ENCODE results near the gene GPR107. TPM values are rescaled to one million over a fixed set of nuclear protein-coding genes. Genes with fewer than 3 reads are reported as not detected.

The GPR107 gene
- total RNA-seq, 6 experiments from 2014 or later = 12.6 to 18.2 (median 14.5) TPM

DNA sequence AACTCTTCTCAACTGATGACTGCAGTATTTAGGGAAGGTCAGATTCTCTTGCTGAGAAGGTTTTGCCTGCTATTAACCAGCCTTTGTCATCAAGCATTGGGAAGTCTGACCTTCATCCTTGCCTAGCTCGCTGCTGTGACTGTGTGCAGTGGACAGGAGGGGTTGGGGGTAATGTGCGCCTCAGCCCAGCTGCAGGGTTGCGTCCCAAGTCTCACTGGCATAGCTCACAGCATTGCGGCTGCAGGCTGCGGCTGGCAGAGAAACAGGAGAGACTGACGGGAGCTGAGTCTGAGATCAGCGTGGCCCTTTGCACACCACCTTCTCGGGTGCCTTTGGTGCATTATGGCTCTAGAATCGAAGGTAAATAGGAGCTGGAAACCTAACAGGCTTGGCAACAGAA lies 62.6 kb downstream of the GPR107 start:
- Histone ChIP-seq H3K27ac (no peak overlapping the region), H3K9me3 (no peaks in the 10 kb centered on the region), H3K4me3 (no peak overlapping the region), H3K4me1 (no peaks in the 10 kb centered on the region), H3K36me3 (peaks cover 0 to 4% (median 2%) of the 10 kb centered on the region in 4 donors), H3K27me3 (no peaks in the 10 kb centered on the region)
- no peak for TF ChIP-seq POLR2A (IDR thresholded peaks at IDR 0.05)
- TF ChIP-seq, protein P1, sequence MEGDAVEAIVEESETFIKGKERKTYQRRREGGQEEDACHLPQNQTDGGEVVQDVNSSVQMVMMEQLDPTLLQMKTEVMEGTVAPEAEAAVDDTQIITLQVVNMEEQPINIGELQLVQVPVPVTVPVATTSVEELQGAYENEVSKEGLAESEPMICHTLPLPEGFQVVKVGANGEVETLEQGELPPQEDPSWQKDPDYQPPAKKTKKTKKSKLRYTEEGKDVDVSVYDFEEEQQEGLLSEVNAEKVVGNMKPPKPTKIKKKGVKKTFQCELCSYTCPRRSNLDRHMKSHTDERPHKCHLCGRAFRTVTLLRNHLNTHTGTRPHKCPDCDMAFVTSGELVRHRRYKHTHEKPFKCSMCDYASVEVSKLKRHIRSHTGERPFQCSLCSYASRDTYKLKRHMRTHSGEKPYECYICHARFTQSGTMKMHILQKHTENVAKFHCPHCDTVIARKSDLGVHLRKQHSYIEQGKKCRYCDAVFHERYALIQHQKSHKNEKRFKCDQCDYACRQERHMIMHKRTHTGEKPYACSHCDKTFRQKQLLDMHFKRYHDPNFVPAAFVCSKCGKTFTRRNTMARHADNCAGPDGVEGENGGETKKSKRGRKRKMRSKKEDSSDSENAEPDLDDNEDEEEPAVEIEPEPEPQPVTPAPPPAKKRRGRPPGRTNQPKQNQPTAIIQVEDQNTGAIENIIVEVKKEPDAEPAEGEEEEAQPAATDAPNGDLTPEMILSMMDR (IDR thresholded peaks at IDR 0.05) = no peak
- WGBS (ENCODE audit: insufficient coverage, low coverage, low lambda C conversion rate, missing lambda C conversion rate) = 100% methylated on average over 5 of the region's 9 CpGs
- ATAC-seq = no peak
- DNase-seq = no peak
- intact Hi-C loops (cut with DNase I) = loop anchor here (10.0 kb wide), 1 partner anchor 228 kb away; no protein-coding TSS in a partner anchor

DNA sequence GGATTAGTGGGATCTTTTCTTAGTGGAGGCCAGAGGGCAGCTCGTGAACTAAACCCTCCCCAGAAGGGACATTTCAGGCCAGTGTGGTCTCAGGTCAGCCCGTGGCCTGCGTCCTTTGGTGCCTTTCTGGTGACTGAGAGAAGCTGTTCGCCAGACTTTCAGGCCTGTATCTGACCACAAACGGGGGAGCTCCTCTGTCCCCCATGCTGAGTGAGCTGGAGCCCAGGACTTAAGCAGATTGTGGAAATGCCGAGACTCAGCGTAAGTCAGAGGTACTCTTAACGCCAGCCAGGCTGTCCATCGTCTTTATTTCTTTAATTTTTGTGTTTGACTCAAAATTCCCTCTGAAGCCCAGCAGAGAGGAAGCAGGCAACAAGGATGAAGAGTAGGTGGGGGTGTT lies 63.7 kb downstream of the GPR107 start:
- ATAC-seq = no peak
- Histone ChIP-seq H3K27ac (no peak overlapping the region), H3K27me3 (no peaks in the 10 kb centered on the region), H3K36me3 (peaks cover 0 to 4% (median 2%) of the 10 kb centered on the region in 4 donors), H3K4me1 (no peaks in the 10 kb centered on the region), H3K4me3 (no peak overlapping the region), H3K9me3 (no peaks in the 10 kb centered on the region)
- 94% methylated on average over 5 of the region's 9 CpGs for WGBS (ENCODE audit: insufficient coverage, low coverage, low lambda C conversion rate, missing lambda C conversion rate)
- no peak for DNase-seq
- TF ChIP-seq, protein P1 (IDR thresholded peaks at IDR 0.05) = no peak
- TF ChIP-seq POLR2A (IDR thresholded peaks at IDR 0.05) = no peak
- intact Hi-C loops (cut with DNase I) = loop anchor here (10.0 kb wide), 1 partner anchor 227 kb away; no protein-coding TSS in a partner anchor

DNA sequence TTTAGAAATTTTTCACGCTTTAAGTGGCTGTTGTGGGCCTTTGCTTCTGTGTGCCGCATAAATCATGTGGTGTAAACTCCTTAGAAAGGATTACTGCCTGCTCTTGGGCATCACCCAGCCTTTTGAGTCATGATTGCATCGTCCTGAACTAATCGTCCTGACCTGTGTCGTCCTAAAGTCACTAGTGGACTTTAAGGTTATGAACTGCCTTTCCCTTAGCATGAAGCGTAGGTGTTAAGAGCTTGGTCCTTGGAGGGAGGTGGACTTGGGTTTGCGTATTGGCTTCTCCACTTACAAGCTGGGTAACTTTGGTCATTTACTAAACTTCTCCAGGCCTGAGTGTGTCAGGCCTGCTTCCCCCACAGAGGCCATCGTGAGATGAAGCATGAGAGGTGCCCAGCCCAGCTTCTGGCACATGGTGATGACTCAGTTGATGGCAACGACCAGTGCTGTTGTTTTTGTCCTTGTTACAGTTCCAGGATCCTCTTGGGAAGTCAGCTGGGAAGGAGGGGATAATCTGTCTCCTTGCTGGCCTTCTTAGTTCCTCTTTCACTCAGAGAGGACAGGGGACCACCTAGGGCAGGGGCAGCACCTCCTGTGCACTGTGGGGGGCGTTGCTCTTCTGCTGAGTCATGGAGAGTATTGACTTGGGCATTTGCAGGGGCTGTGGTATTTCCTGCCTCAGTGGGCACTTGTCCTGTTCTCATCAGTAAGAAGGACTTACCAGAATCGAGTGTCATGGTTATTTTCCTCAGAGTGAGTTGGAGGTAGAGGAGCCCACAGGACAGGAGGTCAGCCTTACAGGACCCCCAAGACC lies 64.3 kb downstream of the GPR107 start:
- 55% methylated on average over 5 of the region's 11 CpGs for WGBS (ENCODE audit: insufficient coverage, low coverage, low lambda C conversion rate, missing lambda C conversion rate)
- peaks cover 0 to 4% (median 0%) of the 10 kb centered on the region in 4 donors for H3K36me3 ChIP-seq
- no peaks in the 10 kb centered on the region for H3K9me3 ChIP-seq
- TF ChIP-seq, protein P1 (IDR thresholded peaks at IDR 0.05) = no peak
- H3K4me1 ChIP-seq = no peaks in the 10 kb centered on the region
- DNase-seq = no peak
- intact Hi-C loops (cut with DNase I) = loop anchor here (10.0 kb wide), 1 partner anchor 227 kb away; no protein-coding TSS in a partner anchor
- H3K27me3 ChIP-seq = no peaks in the 10 kb centered on the region
- H3K4me3 ChIP-seq = no peak overlapping the region
- H3K27ac ChIP-seq = no peak overlapping the region
- peak in 1 of 4 donors; percentile 23 for ATAC-seq

DNA sequence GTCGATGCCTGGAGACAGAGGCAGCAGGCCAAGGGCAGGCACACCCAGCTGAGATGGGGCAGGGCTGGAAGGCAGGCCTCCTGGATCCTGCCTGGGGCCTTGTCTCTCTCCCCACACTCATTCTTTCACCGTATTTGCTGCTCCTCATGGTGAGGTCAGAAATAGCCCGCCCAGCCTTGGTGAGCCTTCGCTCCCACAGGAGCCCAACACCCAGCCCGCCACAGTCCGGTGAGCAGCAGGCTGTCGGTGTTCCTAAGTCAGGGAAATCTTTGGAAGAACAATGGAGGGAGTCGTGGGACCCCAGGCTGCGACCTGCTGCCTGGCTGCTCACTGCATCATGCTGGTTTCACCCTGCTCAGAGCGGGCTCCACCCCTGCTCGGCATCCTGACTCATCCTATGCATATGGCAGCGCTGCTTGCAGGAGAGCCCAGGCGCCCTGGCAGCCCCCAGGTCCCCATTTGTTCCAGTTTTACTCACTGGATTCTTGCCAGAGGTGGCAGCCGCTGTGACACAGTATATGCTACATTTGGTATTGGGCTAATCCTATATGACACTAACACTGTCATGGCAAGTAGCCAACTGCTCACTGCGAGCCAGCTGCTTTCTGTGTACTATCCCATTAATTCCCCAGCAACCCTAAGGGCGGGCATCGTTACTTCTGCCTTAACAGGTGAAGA lies 65.3 kb downstream of the GPR107 start:
- Histone ChIP-seq H3K9me3 (no peaks in the 10 kb centered on the region), H3K36me3 (peaks cover 0 to 4% (median 0%) of the 10 kb centered on the region in 4 donors), H3K4me1 (no peaks in the 10 kb centered on the region), H3K4me3 (no peak overlapping the region), H3K27ac (no peak overlapping the region), H3K27me3 (no peaks in the 10 kb centered on the region)
- 100% methylated on average over 1 of the region's 17 CpGs for WGBS (ENCODE audit: insufficient coverage, low coverage, low lambda C conversion rate, missing lambda C conversion rate)
- TF ChIP-seq, protein P1 (IDR thresholded peaks at IDR 0.05) = no peak
- TF ChIP-seq POLR2A (IDR thresholded peaks at IDR 0.05) = no peak
- ATAC-seq = no peak
- DNase-seq = no peak
- intact Hi-C loops (cut with DNase I) = loop anchor here (10.0 kb wide), 1 partner anchor 226 kb away; no protein-coding TSS in a partner anchor

All from right lobe of liver (tissue), 6 donors.